ENCODE results near the gene RNU5B-1. TPM values are rescaled to one million over a fixed set of nuclear protein-coding genes. Genes with fewer than 3 reads are reported as not detected.

Gene RNU5B-1
- total RNA-seq, 6 experiments from 2014 or later = 8.6 to 18.0 (median 10.5) TPM; not detected in 3

DNA sequence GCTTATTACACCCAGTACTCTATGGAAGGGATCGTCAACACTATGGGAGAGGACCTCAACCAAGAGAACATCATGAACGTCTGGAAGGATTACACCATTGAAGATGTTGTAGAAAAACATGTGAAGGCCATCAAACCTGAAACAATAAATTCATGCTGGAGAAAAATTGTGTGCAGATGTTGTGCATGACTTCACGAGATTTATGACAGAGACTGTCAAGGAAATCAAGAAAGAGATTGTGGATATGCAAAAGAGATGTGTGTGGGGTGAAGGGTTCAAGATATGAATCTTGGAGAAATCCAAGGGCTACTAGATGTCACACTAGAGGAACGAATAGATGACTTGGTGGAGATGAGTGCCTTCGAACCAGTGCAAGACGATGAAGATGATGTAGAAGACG lies 14.2 kb upstream of the RNU5B-1 start:
- TF ChIP-seq, protein P1, sequence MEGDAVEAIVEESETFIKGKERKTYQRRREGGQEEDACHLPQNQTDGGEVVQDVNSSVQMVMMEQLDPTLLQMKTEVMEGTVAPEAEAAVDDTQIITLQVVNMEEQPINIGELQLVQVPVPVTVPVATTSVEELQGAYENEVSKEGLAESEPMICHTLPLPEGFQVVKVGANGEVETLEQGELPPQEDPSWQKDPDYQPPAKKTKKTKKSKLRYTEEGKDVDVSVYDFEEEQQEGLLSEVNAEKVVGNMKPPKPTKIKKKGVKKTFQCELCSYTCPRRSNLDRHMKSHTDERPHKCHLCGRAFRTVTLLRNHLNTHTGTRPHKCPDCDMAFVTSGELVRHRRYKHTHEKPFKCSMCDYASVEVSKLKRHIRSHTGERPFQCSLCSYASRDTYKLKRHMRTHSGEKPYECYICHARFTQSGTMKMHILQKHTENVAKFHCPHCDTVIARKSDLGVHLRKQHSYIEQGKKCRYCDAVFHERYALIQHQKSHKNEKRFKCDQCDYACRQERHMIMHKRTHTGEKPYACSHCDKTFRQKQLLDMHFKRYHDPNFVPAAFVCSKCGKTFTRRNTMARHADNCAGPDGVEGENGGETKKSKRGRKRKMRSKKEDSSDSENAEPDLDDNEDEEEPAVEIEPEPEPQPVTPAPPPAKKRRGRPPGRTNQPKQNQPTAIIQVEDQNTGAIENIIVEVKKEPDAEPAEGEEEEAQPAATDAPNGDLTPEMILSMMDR (IDR thresholded peaks at IDR 0.05) = no peak
- H3K36me3 Mint-ChIP-seq (ENCODE audit: low read depth) = no peaks in the 10 kb centered on the region
- H3K4me3 Mint-ChIP-seq = no peak overlapping the region
- H3K4me1 Mint-ChIP-seq (ENCODE audit: low read depth) = peaks cover 14% of the 10 kb centered on the region
- H3K27me3 Mint-ChIP-seq (ENCODE audit: insufficient read depth) = peaks cover 2% of the 10 kb centered on the region
- no peak for DNase-seq
- no peaks in the 10 kb centered on the region for H3K9me3 Mint-ChIP-seq
- H3K27ac Mint-ChIP-seq = no peak overlapping the region

- peaks cover 9% of the 10 kb centered on the region for H3K27me3 Mint-ChIP-seq (ENCODE audit: insufficient read depth)
- no peaks in the 10 kb centered on the region for H3K36me3 Mint-ChIP-seq (ENCODE audit: low read depth)
- no peak for DNase-seq
- H3K9me3 Mint-ChIP-seq = no peaks in the 10 kb centered on the region
- H3K4me1 Mint-ChIP-seq (ENCODE audit: low read depth) = no peaks in the 10 kb centered on the region; the same call in 1 of the 2 replicates
- H3K4me3 Mint-ChIP-seq = no peak overlapping the region
- H3K27ac Mint-ChIP-seq = no peak overlapping the region
- TF ChIP-seq, protein P1 (IDR thresholded peaks at IDR 0.05) = no peak
Measured at GRCh38 chr15:65292938-65293518, 11.4 kb upstream of the RNU5B-1 start.

DNA sequence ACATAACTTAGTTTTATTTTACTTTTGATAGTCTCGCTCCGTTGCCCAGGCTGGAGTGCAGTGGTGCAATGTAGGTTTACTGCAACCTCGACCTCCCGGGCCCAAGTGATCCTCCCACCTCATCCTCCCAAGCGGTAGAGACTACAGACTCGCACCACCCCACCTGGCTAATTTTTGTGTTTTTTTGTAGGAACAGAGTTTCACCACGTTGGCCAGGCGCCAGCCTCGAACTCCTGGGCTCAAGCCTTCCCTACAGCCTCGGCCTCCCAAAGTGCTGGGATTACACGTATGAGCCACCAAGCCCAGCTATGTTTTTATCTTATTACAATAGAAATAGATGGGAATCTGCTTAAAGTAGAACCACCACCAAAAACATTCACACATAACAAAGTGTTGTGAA lies 5.7 kb upstream of the RNU5B-1 start:
- DNase-seq = no peak
- H3K4me3 Mint-ChIP-seq = no peak overlapping the region
- peaks cover 7% of the 10 kb centered on the region for H3K27me3 Mint-ChIP-seq (ENCODE audit: insufficient read depth)
- peaks cover 5% of the 10 kb centered on the region for H3K4me1 Mint-ChIP-seq (ENCODE audit: low read depth)
- H3K27ac Mint-ChIP-seq = no peak overlapping the region
- no peaks in the 10 kb centered on the region for H3K9me3 Mint-ChIP-seq
- TF ChIP-seq, protein P1 (IDR thresholded peaks at IDR 0.05) = no peak
- no peaks in the 10 kb centered on the region for H3K36me3 Mint-ChIP-seq (ENCODE audit: low read depth)

DNA sequence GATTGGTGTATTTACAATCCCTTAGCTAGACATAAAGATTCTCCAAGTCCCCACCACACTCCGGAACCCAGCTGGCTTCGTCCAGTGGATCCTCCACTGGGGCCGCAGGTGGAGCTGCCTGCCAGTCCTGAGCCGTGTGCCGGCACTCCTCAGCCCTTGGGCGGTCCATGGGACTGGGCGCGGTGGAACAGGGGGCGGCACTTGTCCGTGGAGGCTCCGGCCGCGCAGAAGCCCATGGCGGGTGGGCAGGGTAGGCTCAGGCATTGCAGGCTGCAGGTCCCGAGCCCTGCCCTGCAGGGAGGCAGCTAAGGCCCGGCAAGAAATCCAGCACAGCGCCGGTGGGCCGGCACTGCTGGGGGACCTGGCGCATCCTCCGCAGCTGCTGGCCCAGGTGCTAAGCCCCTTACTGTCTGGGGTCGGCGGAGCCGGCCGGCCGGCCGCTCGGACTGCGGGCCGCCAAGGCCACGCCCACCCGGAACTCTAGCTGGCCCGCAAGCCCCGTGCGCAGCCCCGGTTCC lies 3.5 kb upstream of the RNU5B-1 start:
- Mint-ChIP-seq H3K27me3 (ENCODE audit: insufficient read depth) (peaks cover 16% of the 10 kb centered on the region), H3K27ac (no peak overlapping the region), H3K36me3 (ENCODE audit: low read depth) (no peaks in the 10 kb centered on the region), H3K4me1 (ENCODE audit: low read depth) (peaks cover 11% of the 10 kb centered on the region), H3K4me3 (no peak overlapping the region), H3K9me3 (no peaks in the 10 kb centered on the region)
- DNase-seq = no peak
- TF ChIP-seq, protein P1 (IDR thresholded peaks at IDR 0.05) = no peak

DNA sequence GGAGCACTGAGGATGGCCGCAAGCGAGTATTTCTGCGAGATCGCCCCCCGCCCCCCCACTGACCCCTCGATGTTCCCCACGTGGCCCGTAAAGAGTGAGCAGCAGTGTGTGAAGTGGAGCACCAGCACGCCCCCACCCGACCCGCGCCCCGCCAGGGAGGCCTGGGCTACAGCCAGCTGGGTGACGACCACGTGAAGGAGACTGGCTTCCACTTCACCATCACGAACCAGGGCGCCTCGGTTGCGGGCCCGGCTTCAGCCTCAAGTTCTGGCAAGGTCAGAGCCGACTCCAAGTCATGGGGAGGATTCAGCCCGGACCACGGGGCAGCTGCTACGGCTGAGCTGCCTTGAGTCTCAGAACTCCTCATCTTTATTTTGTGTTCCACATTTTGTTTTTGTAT lies 2.4 kb upstream of the RNU5B-1 start:
- no peak for DNase-seq
- H3K4me3 Mint-ChIP-seq = no peak overlapping the region
- H3K9me3 Mint-ChIP-seq = no peaks in the 10 kb centered on the region
- H3K27ac Mint-ChIP-seq = no peak overlapping the region
- no peaks in the 10 kb centered on the region for H3K36me3 Mint-ChIP-seq (ENCODE audit: low read depth)
- TF ChIP-seq, protein P1 (IDR thresholded peaks at IDR 0.05) = no peak
- peaks cover 10% of the 10 kb centered on the region for H3K27me3 Mint-ChIP-seq (ENCODE audit: insufficient read depth)
- H3K4me1 Mint-ChIP-seq (ENCODE audit: low read depth) = peaks cover 20% of the 10 kb centered on the region

All from HFFc6 (cell line).